NCI-H2196 treated with DMSO at 0.1 percent for 48 hours (cell line): ENCODE results near the gene REX1BD.
A peak's percentile ranks its signal among the peaks of the same experiment; 100 is the strongest.
"Not testable (repeated sequence)": the region's sequence is repeated elsewhere in the genome, so short reads cannot be mapped to it uniquely, and the experiment has no call there.

Experiments used
- DNase-seq: peaks from one replicate; lab custom pipeline; 2025; ENCODE audit not compliant: unreplicated experiment; lab: John Stamatoyannopoulos, UW

The REX1BD gene

DNA sequence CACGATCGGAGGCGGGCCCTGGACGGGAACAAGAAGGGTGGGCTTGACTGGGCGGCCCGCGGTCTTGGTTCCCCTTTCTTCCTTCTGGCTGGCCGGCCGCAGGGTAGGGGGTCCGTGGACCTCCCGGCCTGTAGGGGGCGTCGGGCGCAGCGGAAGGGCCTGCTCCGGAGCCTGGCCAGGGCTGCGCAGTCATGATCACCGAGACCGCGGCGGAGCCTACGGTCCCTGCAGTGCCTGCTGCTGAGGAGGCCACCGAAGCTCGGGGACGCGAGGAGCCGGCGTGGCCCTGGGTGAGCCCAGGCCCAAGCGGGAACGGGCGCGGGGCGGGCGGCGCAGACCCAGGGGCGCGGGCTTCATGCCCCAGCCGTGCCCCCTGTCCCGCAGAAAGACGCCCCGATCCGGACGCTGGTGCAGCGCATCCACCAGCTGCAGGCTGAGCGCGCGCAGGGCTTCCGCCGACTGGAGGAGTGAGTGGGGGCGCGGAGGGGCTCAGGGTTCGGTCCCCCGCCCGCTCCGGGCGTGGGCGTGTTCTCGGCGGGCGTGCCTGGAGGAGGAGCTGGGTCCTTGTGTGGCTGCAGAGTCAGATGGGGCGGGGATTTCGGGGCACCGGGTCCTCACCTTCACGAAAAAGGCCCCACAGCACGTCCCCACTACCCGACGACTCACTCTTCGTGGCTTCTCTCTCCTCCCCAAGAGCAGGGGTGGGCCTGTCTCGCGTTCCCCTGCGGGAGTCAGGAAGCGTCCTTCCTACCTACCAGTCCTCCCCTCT, at the start of gene REX1BD:
REX1BD (plus strand) TSS at position 188 of the 769 bp plus-strand sequence; CDS start at position 192, 4 bp downstream.
- peak; percentile 51 for DNase-seq

DNA sequence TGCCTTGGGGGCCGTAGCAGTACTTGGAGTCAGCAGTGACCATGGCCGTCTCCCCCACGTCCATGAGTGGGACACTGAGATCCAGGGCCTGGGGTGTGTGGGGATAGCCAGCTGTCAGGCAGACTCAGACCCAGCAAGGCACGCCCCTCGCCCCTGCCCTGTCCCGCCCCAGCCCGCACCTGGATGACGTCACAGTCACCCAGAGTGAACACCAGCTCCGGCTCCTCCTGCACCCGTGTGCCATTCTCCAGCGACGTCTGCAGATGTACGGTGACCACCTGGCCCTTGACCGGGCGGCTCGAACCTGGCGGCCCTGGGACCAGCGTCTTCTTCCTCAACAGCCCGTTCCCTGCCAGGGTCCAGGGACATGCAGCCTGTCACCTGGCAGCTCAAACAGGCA, 49.2 kb upstream of the REX1BD start:
- no peak for DNase-seq

DNA sequence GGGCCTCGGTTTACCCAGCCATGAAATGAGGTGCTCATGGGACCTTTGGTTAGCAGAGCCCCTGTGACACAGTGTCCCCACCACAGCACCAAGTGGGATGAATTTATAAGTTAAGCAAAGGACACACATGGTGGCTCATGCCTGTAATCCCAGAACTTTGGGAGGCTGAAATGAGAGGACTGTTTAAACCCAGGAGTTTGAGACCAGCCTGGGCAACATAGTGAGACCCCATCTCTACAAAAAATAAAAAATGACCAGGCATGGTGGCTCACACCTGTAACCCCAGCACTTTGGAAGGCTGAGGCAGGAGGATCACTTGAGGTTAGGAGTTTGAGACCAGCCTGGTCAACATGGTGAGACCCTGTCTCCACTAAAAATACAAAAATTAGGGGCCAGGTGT, 48.4 kb upstream of the REX1BD start:
- DNase-seq, result not testable (repeated sequence)

DNA sequence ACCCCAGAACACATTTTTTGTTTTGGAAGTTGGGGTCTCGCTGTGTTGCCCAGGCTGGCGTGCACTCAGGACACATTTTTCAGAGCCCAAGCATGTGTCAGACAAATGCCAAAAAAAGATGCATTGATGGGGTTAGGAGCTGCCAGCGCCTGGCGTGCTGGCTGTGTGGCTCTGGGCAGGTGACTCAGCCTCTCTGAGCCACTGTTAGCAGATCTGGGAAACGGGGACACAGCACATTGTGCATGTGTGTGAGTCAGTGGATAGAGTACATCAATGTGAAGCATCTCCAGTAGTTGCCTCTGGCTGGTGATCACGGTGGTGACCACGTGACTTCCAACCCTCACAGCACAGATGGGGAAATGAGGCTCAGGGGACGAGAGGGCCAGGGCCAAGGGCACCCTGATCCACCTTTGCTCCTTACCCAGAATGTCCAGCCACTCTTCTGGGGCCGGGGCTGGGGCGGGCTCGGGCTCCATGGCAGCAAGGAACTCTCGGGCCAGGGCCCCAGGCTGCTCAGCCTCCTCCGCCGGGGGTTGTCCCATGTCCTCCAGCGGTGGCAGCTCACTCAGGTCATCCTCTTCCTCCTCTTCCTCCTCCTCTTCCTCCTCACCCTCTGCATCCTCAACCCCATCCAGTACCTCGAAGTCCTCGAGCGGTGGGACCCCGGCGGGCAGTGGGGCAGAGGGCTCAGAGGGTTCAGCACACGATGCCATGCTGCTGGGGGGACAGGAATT, 47.2 kb upstream of the REX1BD start:
- DNase-seq, result no peak

DNA sequence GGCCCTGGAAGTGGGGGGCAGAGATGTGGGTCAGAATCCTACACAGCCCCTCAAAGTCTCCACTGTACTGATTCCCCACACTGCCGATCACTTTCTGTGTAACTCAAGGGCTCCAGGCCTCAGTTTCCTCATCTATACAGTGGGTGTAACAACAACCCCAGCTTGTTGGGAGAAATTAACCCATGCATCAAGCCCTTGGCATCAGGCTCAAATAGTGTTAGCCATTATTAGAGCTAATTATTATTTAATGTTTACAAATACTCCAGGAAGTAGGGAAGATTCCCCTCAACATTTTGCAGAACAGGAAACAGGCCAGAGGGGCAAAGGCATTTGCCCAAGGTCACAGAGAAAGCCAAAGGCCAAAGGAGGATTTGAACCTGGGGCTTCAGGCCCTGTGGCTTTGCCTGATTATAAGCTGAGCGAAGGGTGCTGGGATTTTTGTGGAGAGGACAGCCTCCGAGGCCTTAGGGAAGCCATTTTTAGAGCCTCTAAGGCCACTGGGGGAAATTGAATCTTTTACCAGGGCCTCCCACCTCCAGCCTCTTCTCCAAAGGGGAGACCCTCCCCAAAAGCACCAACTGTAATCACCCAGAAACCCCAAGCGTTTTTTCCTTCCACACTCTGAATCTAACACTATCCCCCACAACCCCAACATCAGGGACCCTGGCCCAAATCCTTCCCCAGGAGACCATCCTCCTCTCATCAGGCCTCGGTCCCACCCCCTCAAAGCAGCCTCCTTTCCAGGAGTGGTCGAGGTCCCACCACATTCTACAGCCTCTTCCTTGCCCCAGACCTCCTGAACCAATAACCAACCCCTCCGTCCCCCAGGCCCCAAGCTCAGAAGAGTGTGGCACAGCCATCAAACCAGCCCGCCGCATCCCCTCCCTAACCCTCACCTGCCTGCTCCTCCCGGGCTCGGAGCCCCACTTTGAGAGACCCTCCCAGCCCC, 46.3 kb upstream of the REX1BD start:
- DNase-seq, result no peak

DNA sequence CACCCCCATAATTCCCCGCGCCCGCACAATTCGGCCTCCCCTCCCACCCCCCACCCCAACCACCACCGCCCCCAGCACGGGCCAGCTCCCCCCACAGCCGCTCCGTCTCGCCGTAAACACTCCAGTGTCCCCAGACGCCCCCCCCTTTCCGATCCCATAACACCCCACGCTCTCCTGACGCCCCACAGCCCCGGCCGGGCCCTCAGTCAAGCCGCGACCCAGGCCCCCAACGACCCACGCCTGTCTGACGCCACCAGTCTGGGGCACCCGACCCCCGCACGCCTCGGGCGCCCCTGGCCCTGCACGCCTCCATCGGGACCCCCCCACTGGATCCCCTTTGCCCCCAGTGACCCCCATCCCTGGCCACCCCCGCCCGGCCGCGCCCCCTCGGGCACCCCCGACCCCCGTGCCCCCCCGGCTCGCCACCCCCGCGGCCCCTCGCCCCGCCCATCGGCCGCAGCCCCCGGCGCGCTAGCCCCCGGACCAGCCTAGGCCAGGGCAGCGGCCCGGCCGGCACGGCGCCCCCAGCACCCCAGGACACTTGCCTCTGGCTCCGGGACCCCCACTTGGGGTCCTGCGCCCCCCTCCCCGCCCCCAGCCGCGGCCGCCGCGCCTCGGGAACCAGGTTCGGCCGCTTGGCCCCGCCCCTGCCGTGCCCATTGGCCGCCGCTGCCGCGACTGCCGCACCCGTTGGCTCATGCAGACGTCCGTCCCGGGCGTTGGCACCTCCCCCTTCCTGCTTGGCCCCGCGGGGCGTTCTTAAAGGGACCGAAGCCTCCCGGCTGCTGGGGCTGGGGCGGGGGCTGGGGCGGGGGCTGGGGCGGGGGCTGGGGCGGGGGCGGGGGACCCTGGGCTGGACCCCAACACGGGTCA, 45.4 kb upstream of the REX1BD start, which contains the start of gene FKBP8:
FKBP8 (minus strand) TSS at position 633 of the 873 bp plus-strand sequence. CDS start 1,603 bp downstream, outside the sequence.
- peak; percentile 74 for DNase-seq

DNA sequence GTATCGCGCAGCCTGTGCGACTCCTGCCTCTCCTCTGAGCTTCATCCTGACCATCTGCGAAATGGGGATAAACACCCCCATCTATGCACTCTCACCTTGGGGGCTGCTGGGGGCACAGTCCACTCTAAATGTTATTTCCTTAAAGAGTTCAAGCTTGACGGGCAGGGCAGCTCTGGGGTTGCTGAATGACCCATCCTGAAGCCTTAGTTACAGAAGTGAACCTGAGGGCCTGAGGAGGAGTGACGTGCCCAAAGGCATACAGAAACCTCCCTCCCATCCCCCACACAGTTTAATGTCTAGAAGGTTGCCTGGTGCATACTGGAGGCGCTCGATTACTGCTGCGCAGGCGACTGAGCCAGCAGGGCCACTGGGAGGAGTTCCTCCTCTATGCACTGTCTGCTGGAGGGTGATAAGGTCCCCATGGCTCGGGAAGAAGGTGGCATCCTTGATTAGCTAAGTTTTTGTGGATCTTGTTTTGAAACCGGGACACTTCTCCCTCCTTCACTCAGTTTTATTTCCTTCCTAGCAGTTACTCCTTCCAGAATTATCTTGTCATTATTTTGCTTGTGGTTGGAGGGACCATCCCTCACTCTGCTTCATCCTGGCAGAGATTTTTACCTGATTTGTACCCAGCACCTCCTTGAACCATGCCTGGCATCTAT, 44.7 kb upstream of the REX1BD start:
- DNase-seq, result peak; percentile 49

DNA sequence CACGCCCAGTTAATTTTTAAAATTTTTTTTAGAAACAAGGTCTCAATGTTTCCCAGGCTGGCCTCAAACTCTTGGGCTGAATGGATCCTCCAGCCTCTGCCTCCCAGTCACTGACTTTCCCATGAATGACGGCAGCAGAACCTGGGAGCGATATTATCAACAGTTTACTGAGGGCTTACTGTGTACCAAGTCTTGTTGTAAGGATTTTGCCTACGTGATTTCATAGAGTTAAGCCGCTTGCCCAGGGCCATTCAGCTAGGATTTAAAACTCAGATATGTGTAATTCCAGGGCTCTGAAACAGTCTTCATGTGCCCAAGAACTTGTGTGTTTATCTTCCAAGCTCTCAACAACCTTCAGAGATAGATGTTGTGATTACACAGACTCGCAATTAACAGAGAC, 37.0 kb upstream of the REX1BD start:
- DNase-seq, result no peak

DNA sequence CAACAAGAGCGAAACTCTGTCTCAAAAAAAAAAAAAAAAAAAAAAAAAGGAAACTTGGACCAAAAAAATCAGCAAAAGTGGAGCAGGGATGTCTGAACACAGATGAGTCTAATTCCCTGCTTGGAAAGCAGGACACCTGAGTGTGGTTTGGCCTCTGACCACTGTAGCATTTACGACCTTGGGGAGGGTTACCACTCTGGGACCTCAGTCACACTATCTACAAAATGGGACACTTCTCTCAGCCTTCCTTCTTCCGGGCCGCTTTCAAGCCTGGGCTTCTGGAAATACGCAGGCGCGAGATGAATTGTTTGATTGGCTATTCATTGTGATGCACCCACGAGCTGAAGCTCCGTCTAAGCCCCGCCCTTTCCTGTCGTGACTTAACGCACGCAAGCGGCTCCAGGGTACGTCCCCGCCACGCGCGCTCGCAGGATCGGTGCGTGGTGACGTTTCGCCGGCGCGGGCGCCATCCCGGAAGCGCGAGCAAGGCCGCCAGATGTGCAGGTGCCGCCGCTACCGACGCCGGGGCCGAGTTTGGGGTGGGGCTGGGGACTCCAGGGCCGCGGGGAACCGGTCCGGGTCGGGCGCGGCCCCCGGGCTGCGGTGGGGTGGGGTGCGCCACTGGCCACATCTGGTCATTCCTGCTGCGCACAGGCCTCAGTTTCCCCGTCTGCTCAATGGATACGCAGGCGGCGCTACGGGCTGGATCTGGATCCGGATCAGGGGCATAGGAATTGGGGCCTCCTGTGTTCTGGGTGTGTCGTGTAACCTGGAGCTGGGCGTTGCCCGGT, 31.0 kb upstream of the REX1BD start, which contains the start of gene KXD1:
KXD1 (plus strand) TSS at position 460 of the 791 bp plus-strand sequence. CDS start 4,187 bp downstream, outside the sequence.
- DNase-seq, result peak; percentile 95

DNA sequence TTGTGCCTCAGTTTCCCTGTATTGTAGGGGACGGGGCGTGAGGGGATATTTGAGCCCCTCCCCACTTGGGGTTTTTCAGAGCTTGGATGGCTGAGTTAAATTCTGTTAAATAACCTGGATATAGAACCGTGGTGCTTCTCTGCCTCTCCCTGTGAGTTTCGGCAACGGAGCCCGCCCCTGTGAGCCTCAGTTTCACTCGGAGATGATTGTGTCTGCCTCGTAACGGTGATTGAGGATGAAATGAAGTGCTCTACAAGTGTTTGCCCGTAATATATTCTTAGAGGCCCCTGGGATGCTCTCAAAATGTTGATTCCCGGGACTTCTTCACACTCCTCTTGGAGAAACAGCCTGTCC, 30.4 kb upstream of the REX1BD start:
- no peak for DNase-seq

DNA sequence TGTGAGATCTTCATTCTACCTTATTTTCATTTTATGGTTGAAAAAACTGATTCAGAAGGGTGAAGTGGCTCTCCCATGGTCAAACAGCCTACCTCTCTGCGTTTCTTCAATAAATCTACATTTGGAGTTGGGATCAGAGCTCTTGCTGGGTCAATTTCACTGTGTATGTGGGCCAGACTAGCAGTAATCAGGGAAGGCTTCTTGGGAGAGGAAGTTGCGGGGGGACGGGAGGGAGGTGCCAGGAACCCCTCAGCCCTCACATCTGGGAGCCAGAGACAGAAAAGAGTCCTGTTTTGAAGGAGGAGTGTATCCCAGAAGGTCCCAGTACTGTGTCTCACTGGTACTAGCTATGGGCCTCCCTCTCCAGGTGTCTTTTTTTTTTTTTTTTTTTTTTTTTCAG, 30.0 kb upstream of the REX1BD start:
- DNase-seq, result no peak

DNA sequence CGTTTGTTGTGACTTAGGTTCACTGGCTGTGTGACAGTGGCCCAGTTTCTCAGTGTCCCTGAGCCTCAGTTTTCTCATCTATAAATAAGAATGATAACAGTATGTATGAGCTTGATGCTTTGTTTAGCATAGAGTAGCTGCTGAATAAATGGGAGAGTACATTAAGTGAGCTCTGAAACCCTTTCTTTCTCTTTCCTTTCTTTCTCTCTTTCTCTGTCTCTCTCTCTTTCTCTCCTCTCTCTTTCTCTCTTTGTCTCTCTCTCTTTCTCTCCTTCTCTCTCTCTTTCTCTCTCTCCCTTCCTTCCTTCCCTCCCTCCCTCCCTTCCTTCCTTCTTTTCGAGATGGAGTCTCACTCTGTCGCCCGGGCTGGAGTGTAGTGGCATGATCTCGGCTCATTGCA, 28.9 kb upstream of the REX1BD start:
- no peak for DNase-seq

DNA sequence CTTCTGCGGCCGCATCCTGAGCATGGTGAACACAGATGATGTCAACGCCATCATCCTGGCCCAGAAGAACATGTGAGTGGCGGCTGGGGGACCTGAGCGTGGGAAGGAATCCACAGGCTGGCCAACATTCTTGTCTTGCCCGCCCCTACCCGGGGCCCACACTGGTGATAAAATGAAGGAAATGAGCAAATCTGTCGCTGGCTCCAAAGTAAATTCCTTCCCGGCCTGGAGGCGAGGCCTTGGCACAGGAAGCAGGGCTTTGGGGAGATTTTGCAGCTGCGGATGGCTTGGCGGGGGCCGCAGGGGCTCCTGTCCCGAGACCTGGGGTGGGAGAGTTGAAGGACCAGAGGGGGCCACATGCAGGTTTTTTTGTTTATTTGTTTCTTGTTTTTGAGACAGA, 26.5 kb upstream of the REX1BD start:
- DNase-seq, result no peak

DNA sequence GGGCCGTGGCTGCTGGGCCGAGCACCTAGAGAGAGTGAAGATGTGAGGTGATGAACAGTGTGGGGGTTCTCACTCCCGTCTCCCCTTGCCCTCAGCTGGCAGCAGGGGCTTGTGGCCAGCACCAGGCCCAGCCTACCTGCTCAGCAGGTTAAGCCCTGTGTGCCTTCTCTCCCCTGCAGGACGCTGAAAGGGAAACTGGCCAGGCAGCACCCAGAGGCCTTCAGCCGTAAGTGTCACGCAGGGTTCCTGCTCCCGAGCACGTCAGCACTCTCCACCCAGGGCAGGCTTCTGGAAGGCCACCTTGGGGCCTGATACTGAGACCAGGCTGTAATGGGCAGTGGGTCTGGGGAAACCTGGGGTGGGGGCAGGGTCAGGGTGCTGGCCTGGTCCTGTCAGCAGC, 21.6 kb upstream of the REX1BD start:
- no peak for DNase-seq

DNA sequence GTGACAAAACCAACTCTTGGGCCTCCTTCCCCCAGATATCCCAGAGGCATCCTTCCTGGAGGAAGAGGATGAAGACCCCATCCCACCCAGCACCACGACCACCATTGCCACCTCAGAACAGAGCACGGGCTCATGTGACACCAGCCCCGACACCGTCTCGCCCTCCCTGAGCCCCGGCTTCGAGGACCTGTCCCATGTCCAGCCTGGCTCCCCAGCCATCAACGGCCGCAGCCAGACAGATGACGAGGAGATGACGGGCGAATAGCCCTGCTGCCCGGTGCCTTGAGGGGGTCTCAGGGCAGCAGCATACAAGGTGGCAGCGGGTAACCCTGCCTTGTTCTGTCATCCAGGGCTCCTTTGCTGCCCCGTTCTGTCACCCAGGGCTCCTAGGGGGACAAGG, 20.2 kb upstream of the REX1BD start:
- no peak for DNase-seq

DNA sequence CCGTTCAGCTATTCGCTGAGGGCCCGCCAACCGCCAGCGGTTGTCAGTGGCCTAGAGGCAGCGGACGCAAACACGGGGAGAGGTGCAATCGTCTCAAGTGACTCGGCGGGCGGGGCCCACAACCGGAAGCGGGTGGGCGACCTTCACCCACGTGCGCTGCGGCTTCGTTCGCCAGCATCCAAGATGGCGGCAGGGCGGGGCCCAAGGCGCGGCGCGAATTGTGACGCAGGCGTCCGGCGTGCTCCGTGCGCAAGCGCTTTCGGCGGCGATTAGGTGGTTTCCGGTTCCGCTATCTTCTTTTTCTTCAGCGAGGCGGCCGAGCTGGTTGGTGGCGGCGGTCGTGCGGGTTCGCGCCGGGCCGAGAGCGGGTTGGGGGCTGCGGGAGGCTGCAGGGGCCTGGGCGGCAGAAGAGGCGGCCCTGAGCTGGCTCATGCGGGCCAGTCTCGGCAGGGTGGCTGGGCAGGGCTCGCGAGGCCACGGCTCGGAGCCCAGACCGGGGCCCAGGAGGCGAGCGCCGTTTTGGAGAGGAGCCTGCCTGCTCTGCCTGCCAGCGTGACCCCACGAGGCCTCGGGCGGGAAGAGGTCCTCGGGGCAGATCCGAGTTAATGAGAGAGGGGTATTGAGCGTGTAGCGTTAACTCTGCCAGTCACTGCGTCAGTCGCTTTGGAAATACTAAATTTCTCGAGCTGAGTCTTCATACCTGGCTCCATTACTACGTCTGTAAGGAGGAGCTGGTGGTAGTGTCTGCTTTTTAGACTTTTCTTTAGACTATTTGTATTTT, 16.8 kb upstream of the REX1BD start, which contains the start of gene UBA52:
UBA52 (plus strand) TSS at position 294 of the 781 bp plus-strand sequence. CDS start 1,444 bp downstream, outside the sequence.
- DNase-seq, result peak; percentile 96

DNA sequence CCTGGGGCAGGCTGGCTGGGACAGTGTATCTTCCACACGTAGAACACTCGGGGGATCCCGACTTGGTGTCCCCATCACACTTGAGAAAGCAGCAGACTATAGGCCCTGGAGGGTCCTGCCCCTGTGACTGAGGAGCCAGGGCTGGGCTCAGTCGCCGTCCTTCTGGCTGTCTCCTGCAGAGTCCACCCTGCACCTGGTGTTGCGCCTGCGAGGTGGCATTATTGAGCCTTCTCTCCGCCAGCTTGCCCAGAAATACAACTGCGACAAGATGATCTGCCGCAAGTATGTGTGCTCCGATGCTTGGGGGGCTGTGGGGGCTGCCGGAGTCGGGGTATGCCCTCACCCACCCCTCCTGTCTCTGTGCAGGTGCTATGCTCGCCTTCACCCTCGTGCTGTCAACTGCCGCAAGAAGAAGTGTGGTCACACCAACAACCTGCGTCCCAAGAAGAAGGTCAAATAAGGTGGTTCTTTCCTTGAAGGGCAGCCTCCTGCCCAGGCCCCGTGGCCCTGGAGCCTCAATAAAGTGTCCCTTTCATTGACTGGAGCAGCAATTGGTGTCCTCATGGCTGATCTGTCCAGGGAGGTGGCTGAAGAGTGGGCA, 13.8 kb upstream of the REX1BD start:
- DNase-seq, result no peak

DNA sequence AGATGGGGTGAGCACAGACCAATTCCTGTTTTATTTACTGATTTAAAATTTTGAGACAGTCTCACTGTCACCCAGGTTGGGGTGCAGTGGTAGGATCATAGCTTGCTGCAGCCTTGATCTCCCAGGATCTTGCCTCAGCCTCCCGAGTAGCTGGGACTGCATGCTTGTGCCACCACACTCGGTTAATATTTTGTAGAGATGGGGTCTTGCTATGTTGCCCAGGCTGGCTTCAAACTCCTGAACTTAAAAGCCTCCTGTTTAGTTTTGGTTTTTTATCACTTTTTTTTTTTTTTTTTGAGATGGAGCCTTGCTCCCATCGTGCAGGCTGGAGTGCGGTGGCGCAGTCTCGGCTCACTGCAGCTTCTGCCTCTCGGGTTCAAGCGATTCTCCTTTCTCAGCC, 12.2 kb upstream of the REX1BD start:
- DNase-seq, result no peak
